ENCODE data around the gene TOR1AIP1. TPM values are rescaled to one million over a fixed set of nuclear protein-coding genes. Genes with fewer than 3 reads are reported as not detected.

TOR1AIP1 gene
- total RNA-seq, 5 donors from 2014 or later (not counting 1 experiment from before 2014, with no cell fraction given): 41.1 to 60.3 (median 44.7) TPM

DNA sequence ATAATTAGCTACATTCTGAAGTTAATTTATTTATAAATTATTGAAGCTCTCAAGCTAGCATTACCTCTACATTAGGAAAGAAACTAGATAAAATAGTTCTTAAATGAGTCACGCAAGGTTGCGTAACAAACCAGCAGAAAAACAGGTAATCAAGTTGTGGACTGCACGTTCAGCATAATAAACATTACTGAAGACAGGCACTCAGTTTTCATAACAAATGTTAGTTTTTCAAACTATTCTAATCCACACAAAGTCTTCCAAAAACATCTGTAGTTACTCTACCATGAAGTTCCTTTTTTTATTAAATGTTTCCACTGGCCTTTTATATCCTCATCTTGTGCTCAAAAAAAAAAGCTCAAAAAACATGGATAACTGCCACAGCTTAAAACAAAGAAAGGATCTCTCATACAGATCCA lies 5.8 kb upstream of the TOR1AIP1 start:
- peaks cover 10 to 14% of the 10 kb centered on the region in 2 experiments for H3K4me1 ChIP-seq (ENCODE audit: control insufficient read depth in 1 of 2, extremely low read depth in 1 of 2, insufficient read depth in 2 of 2, low read length in 2 of 2)
- Mint-ChIP-seq H3K4me1 (peaks cover 53 to 68% (median 66%) of the 10 kb centered on the region in 3 donors), H3K9me3 (no peaks in the 10 kb centered on the region), H3K4me3 (peak overlapping the region; percentile 83 to 96 (median 89)), H3K36me3 (peaks cover 11% of the 10 kb centered on the region), H3K27me3 (no peaks in the 10 kb centered on the region), H3K27ac (no peak overlapping the region)
- H3K36me3 ChIP-seq (ENCODE audit: control insufficient read depth in 2 of 2, extremely low read depth in 1 of 2, insufficient read depth in 1 of 2, low read length in 1 of 2): peaks cover 0 to 21% of the 10 kb centered on the region in 2 donors
- H3K4me3 ChIP-seq (ENCODE audit: control insufficient read depth in 1 of 2, extremely low read depth in 1 of 2, low read length in 1 of 2): no peak overlapping the region
- 70% methylated on average over 3 of the region's 3 CpGs for WGBS (ENCODE audit: insufficient coverage)
- ATAC-seq (replicated peaks in 1 of 4): no peak
- H3K9me3 ChIP-seq: no peaks in the 10 kb centered on the region
- POLR2A ChIA-PET: interaction anchor here in 1 of 2 donors (0.6 kb wide), 1 partner anchor 15 kb away, joined by 4 read pairs; no protein-coding TSS in a partner anchor
- no peak overlapping the region for H3K27ac ChIP-seq (ENCODE audit: low read length)
- H3K27me3 ChIP-seq (replicated peaks in 1 of 2; ENCODE audit: control insufficient read depth in 2 of 2, extremely low read depth in 1 of 2, insufficient read depth in 2 of 2, low read length in 1 of 2): no peaks in the 10 kb centered on the region
- DNase-seq: no peak
- CTCF ChIA-PET: interaction anchor here in 1 of 2 donors (0.6 to 2.7 kb wide), 4 partner anchors 62 to 1191 kb away, joined by 3 to 16 read pairs (median 8); no protein-coding TSS in a partner anchor

- WGBS (ENCODE audit: insufficient coverage): 0% methylated on average over 27 of the region's 31 CpGs
- Mint-ChIP-seq H3K9me3 (no peaks in the 10 kb centered on the region), H3K4me3 (peak within 1 kb of the TSS; percentile 83 to 96 (median 89)), H3K27me3 (no peaks in the 10 kb centered on the region), H3K36me3 (peaks cover 6% of the 10 kb centered on the region), H3K4me1 (peaks cover 58 to 62% (median 61%) of the 10 kb centered on the region in 3 donors), H3K27ac (peak within 1 kb of the TSS; percentile 83 to 93)
- Histone ChIP-seq H3K36me3 (ENCODE audit: control insufficient read depth in 2 of 2, extremely low read depth in 1 of 2, insufficient read depth in 1 of 2, low read length in 1 of 2) (peaks cover 0 to 19% of the 10 kb centered on the region in 2 donors), H3K4me1 (ENCODE audit: control insufficient read depth in 1 of 2, extremely low read depth in 1 of 2, insufficient read depth in 2 of 2, low read length in 2 of 2) (peaks cover 10 to 18% of the 10 kb centered on the region in 2 experiments), H3K27ac (ENCODE audit: low read length) (peak within 1 kb of the TSS; percentile 54), H3K4me3 (ENCODE audit: control insufficient read depth in 1 of 2, extremely low read depth in 1 of 2, low read length in 1 of 2) (peak within 1 kb of the TSS; percentile 81 to 95), H3K9me3 (no peaks in the 10 kb centered on the region), H3K27me3 (replicated peaks in 1 of 2; ENCODE audit: control insufficient read depth in 2 of 2, extremely low read depth in 1 of 2, insufficient read depth in 2 of 2, low read length in 1 of 2) (no peaks in the 10 kb centered on the region)
- peak; percentile 61 to 65 (median 63) for ATAC-seq (replicated peaks in 1 of 4)
- peak; percentile 61 to 88 (median 78) for DNase-seq
- POLR2A ChIA-PET: interaction anchor here in 1 of 2 donors (0.6 kb wide), 1 partner anchor 178 kb away, joined by 5 read pairs; no protein-coding TSS in a partner anchor
- CTCF ChIA-PET: interaction anchor here (0.6 to 2.7 kb wide), 4 partner anchors 10 to 68 kb away, joined by 3 to 16 read pairs (median 6); no protein-coding TSS in a partner anchor
Observed at GRCh38 chr1:179877586-179878265, 4.4 kb upstream of the TOR1AIP1 start, which contains the start of gene TOR1AIP2. TSS of gene TOR1AIP2 (minus strand) at chr1:179877803. CDS start at chr1:179852665, 25,138 bp downstream.

GRCh38 chr1:179879797-179880196 lies 2.3 kb upstream of the TOR1AIP1 start:
- POLR2A ChIA-PET: interaction anchor here (0.8 to 1.5 kb wide), 2 partner anchors 12 to 63 kb away, joined by 3 to 4 read pairs; no protein-coding TSS in a partner anchor
- peaks cover 12 to 25% of the 10 kb centered on the region in 2 experiments for H3K4me1 ChIP-seq (ENCODE audit: control insufficient read depth in 1 of 2, extremely low read depth in 1 of 2, insufficient read depth in 2 of 2, low read length in 2 of 2)
- ATAC-seq (replicated peaks in 1 of 4) (no peak), DNase-seq (no peak)
- H3K36me3 Mint-ChIP-seq: peaks cover 5% of the 10 kb centered on the region
- no peak overlapping the region for H3K27ac Mint-ChIP-seq
- 100% methylated on average over 1 of the region's 2 CpGs for WGBS (ENCODE audit: insufficient coverage)
- CTCF ChIA-PET: interaction anchor here in 1 of 2 donors (0.6 kb wide), 1 partner anchor 598 kb away, joined by 3 read pairs; no protein-coding TSS in a partner anchor
- no peak overlapping the region for H3K27ac ChIP-seq (ENCODE audit: low read length)
- H3K36me3 ChIP-seq (ENCODE audit: control insufficient read depth in 2 of 2, extremely low read depth in 1 of 2, insufficient read depth in 1 of 2, low read length in 1 of 2): peaks cover 0 to 6% of the 10 kb centered on the region in 2 donors
- H3K9me3 Mint-ChIP-seq: no peaks in the 10 kb centered on the region
- no peaks in the 10 kb centered on the region for H3K9me3 ChIP-seq
- no peaks in the 10 kb centered on the region for H3K27me3 Mint-ChIP-seq
- no peaks in the 10 kb centered on the region for H3K27me3 ChIP-seq (replicated peaks in 1 of 2; ENCODE audit: control insufficient read depth in 2 of 2, extremely low read depth in 1 of 2, insufficient read depth in 2 of 2, low read length in 1 of 2)
- no peak overlapping the region for H3K4me3 ChIP-seq (ENCODE audit: control insufficient read depth in 1 of 2, extremely low read depth in 1 of 2, low read length in 1 of 2)
- peak overlapping the region in 1 of 3 donors; percentile 45 for H3K4me3 Mint-ChIP-seq
- H3K4me1 Mint-ChIP-seq: peaks cover 57 to 61% (median 60%) of the 10 kb centered on the region in 3 donors

DNA sequence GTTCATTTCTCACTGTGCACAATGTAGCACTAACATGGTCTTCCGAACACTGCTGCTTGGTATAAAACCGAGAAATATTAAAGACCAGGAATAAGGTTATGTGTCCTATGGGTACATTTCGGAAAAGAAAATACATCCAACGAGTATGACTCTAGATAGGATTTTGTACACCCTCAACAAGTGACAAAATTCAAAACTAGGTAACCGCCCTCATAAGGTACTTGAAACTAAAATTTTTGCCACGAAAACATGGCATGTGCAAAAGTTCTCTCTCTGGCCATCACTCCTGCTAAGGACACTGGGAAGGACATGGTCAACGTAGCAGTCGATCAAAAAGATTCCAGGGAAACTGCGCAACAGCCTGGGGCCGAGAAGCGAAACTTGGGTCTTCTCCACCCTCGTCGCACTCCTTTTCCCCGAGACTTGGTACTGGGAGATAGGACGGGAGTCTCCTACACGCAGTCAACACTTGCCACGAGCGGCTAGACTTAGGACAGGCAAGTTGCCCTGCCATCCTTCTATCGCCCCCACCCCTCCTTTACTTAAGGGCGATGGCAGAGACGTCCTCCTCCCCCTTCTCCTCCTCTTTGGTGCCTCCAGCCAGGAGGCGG lies 338 bp upstream of the TOR1AIP1 start:
- CTCF ChIA-PET: interaction anchor here (0.5 to 2.5 kb wide), 5 partner anchors 13 to 72 kb away, joined by 3 to 14 read pairs (median 6); no protein-coding TSS in a partner anchor

GRCh38 chr1:179883040-179883744 lies 1.1 kb downstream of the TOR1AIP1 start:
- peaks cover 16 to 26% of the 10 kb centered on the region in 2 experiments for H3K4me1 ChIP-seq (ENCODE audit: control insufficient read depth in 1 of 2, extremely low read depth in 1 of 2, insufficient read depth in 2 of 2, low read length in 2 of 2)
- H3K27ac ChIP-seq (ENCODE audit: low read length): peak overlapping the region; percentile 96
- DNase-seq (peak in 29 of 35 experiments; percentile 8 to 68 (median 38)), ATAC-seq (replicated peaks in 1 of 4) (peak; percentile 11 to 42 (median 29))
- Mint-ChIP-seq H3K4me3 (peak overlapping the region; percentile 93 to 99 (median 95)), H3K27ac (peak overlapping the region; percentile 100), H3K9me3 (no peaks in the 10 kb centered on the region), H3K4me1 (peaks cover 60 to 72% (median 69%) of the 10 kb centered on the region in 3 donors), H3K36me3 (peaks cover 13% of the 10 kb centered on the region), H3K27me3 (no peaks in the 10 kb centered on the region)
- H3K9me3 ChIP-seq: no peaks in the 10 kb centered on the region
- under 1% methylated on average over 14 of the region's 26 CpGs for WGBS (ENCODE audit: insufficient coverage)
- ChIA-PET CTCF (interaction anchor here (0.5 to 2.5 kb wide), 5 partner anchors 15 to 292 kb away, joined by 3 to 14 read pairs (median 6); partner anchors contain the start of gene CEP350 (in 1 of the 2)), POLR2A (interaction anchor here (0.6 to 2.7 kb wide), 11 partner anchors 10 to 1150 kb away, joined by 3 to 22 read pairs (median 4); partner anchors contain the start of genes CEP350 (in 1 of the 2) and MR1 (in 1 of the 2))
- H3K27me3 ChIP-seq (replicated peaks in 1 of 2; ENCODE audit: control insufficient read depth in 2 of 2, extremely low read depth in 1 of 2, insufficient read depth in 2 of 2, low read length in 1 of 2): no peaks in the 10 kb centered on the region
- H3K4me3 ChIP-seq (ENCODE audit: control insufficient read depth in 1 of 2, extremely low read depth in 1 of 2, low read length in 1 of 2): peak overlapping the region; percentile 92 to 96
- H3K36me3 ChIP-seq (ENCODE audit: control insufficient read depth in 2 of 2, extremely low read depth in 1 of 2, insufficient read depth in 1 of 2, low read length in 1 of 2): peaks cover 3 to 31% of the 10 kb centered on the region in 2 donors

More for the DNA sequence above, 338 bp upstream of the TOR1AIP1 start:
- peaks cover 53 to 67% (median 62%) of the 10 kb centered on the region in 3 donors for H3K4me1 Mint-ChIP-seq
- peak in 2 of 4 experiments; percentile 6 to 7 for ATAC-seq (replicated peaks in 1 of 4)
- Histone ChIP-seq H3K4me1 (ENCODE audit: control insufficient read depth in 1 of 2, extremely low read depth in 1 of 2, insufficient read depth in 2 of 2, low read length in 2 of 2) (peaks cover 19 to 28% of the 10 kb centered on the region in 2 experiments), H3K27me3 (replicated peaks in 1 of 2; ENCODE audit: control insufficient read depth in 2 of 2, extremely low read depth in 1 of 2, insufficient read depth in 2 of 2, low read length in 1 of 2) (no peaks in the 10 kb centered on the region), H3K27ac (ENCODE audit: low read length) (peak overlapping the region; percentile 96), H3K36me3 (ENCODE audit: control insufficient read depth in 2 of 2, extremely low read depth in 1 of 2, insufficient read depth in 1 of 2, low read length in 1 of 2) (peaks cover 0 to 24% of the 10 kb centered on the region in 2 donors), H3K4me3 (ENCODE audit: control insufficient read depth in 1 of 2, extremely low read depth in 1 of 2, low read length in 1 of 2) (peak overlapping the region; percentile 92 to 96), H3K9me3 (no peaks in the 10 kb centered on the region)
- POLR2A ChIA-PET: interaction anchor here (0.6 to 2.7 kb wide), 6 partner anchors 9 to 1152 kb away, joined by 3 to 22 read pairs (median 4); partner anchors contain the start of genes AXDND1 (in 1 of the 2), CEP350 (in 1 of the 2) and MR1 (in 1 of the 2)
- H3K4me3 Mint-ChIP-seq: peak overlapping the region; percentile 93 to 99 (median 95)
- no peak for DNase-seq
- H3K9me3 Mint-ChIP-seq: no peaks in the 10 kb centered on the region
- peak overlapping the region; percentile 100 for H3K27ac Mint-ChIP-seq
- peaks cover 9% of the 10 kb centered on the region for H3K36me3 Mint-ChIP-seq
- H3K27me3 Mint-ChIP-seq: no peaks in the 10 kb centered on the region
- 0% methylated on average over 10 of the region's 22 CpGs for WGBS (ENCODE audit: insufficient coverage)
